ENCODE results near the gene KLHL18.

- TF ChIP-seq FOXM1 (IDR thresholded peaks at IDR 0.05; ENCODE audit: borderline replicate concordance) (no peak), PKNOX1 (IDR thresholded peaks at IDR 0.05) (no peak), HDGF (IDR thresholded peaks at IDR 0.05; ENCODE audit: borderline replicate concordance) (no peak), SP1 (IDR thresholded peaks at IDR 0.05) (no peak), SUZ12 (IDR thresholded peaks at IDR 0.05) (no peak), FOXA1 (IDR thresholded peaks at IDR 0.05) (no peak), TARDBP (IDR thresholded peaks at IDR 0.05) (no peak)
Measured at GRCh38 chr3:47376393-47376792, 93.6 kb downstream of the KLHL18 start.
